GM21515 (cell line): Measurements from ENCODE around the gene ISCU.
"Not testable (repeated sequence)": the region's sequence is repeated elsewhere in the genome, so short reads cannot be mapped to it uniquely, and the experiment has no call there.

ENCODE experiments used
- ATAC-seq: cut with Tn5 transposase; IDR thresholded peaks from one replicate; pipeline ENCODE4 v1.9.1; 2021; ENCODE audit not compliant: unreplicated experiment

Gene ISCU

GRCh38 chr12:108586306-108586705 is 23.9 kb downstream of the ISCU start:
- no peak for ATAC-seq

- ATAC-seq, result no peak
These were observed 25.4 kb downstream of the ISCU start for GRCh38 chr12:108587826-108588225.

GRCh38 chr12:108589028-108589839 is 26.8 kb downstream of the ISCU start:
- no peak for ATAC-seq

GRCh38 chr12:108589840-108590229 is 27.4 kb downstream of the ISCU start:
- no peak for ATAC-seq

- ATAC-seq, result not testable (repeated sequence)
These were observed 28.1 kb downstream of the ISCU start for GRCh38 chr12:108590463-108590862.

- ATAC-seq, result no peak
These were observed 29.0 kb downstream of the ISCU start for GRCh38 chr12:108591267-108591980.

GRCh38 chr12:108592033-108592909 is 29.9 kb downstream of the ISCU start:
- ATAC-seq, result no peak

GRCh38 chr12:108594323-108594903 is 32.0 kb downstream of the ISCU start:
- no peak for ATAC-seq

GRCh38 chr12:108594960-108595710 is 32.7 kb downstream of the ISCU start:
- ATAC-seq, result no peak

- ATAC-seq, result no peak
These were observed 33.6 kb downstream of the ISCU start for GRCh38 chr12:108595711-108596647.

GRCh38 chr12:108596854-108597558 is 34.6 kb downstream of the ISCU start:
- ATAC-seq, result no peak

- no peak for ATAC-seq
These were observed 35.4 kb downstream of the ISCU start, which contains the start of gene TMEM119 for GRCh38 chr12:108597559-108598471. Gene TMEM119, minus strand, starts transcription at chr12:108598084. Its CDS starts 5,701 bp downstream, at chr12:108592383.

- ATAC-seq, result no peak
These were observed 36.3 kb downstream of the ISCU start for GRCh38 chr12:108598553-108599250.

GRCh38 chr12:108599541-108599940 is 37.1 kb downstream of the ISCU start:
- ATAC-seq, result no peak

- no peak for ATAC-seq
These were observed 37.7 kb downstream of the ISCU start for GRCh38 chr12:108599948-108600701.

- no peak for ATAC-seq
These were observed 38.3 kb downstream of the ISCU start for GRCh38 chr12:108600702-108601007.
